PFSK-1 (cell line): ENCODE results near the gene RPL18A.

Source experiments
- FOXP2 ChIP-seq: optimal IDR thresholded peaks from 2 replicates; pipeline ENCODE3; 2011; ENCODE audit warnings: borderline replicate concordance, control low read depth, inconsistent platforms; ENCODE audit not compliant: insufficient read depth; ENCODE audit errors: extremely low read length, extremely low read depth
- POLR2AphosphoS5 ChIP-seq: IDR thresholded peaks from 2 replicates; pipeline ENCODE4 v1.6.1; 2012; ENCODE audit warnings: low read depth, mild to moderate bottlenecking, control low read depth, low read length, moderate library complexity
- REST ChIP-seq, 2 experiments: IDR thresholded peaks; 2 replicates each; pipeline versions ENCODE4 v1.6.1 to v1.8.0; 2011 to 2012; ENCODE audit warnings: low read depth in 2 of 2, low read length in 2 of 2, control low read depth in 1 of 2, inconsistent platforms in 1 of 2, mild to moderate bottlenecking in 1 of 2, moderate library complexity in 1 of 2; ENCODE audit not compliant: insufficient read depth in 1 of 2
- SIN3A ChIP-seq: IDR thresholded peaks from 2 replicates; pipeline ENCODE4 v1.6.1; 2012; ENCODE audit warnings: mild to moderate bottlenecking, low read length, moderate library complexity, borderline replicate concordance; ENCODE audit not compliant: insufficient read depth
- TAF1 ChIP-seq: IDR thresholded peaks from 2 replicates; pipeline ENCODE4 v1.6.1; 2012; ENCODE audit warnings: low read length, control low read depth, borderline replicate concordance; ENCODE audit not compliant: insufficient read depth

RPL18A gene

GRCh38 chr19:17817668-17818363 is 41.9 kb upstream of the RPL18A start:
- TF ChIP-seq TAF1 (no peak), REST (IDR thresholded peaks at IDR 0.05; ENCODE audit: insufficient read depth in 1 of 2, low read depth in 2 of 2, low read length in 2 of 2) (no peak), POLR2AphosphoS5 (no peak), FOXP2 (no peak), SIN3A (no peak)

- TF ChIP-seq POLR2AphosphoS5 (no peak), SIN3A (no peak), FOXP2 (no peak), REST (IDR thresholded peaks at IDR 0.05; ENCODE audit: insufficient read depth in 1 of 2, low read depth in 2 of 2, low read length in 2 of 2) (no peak), TAF1 (no peak)
These were observed 38.5 kb upstream of the RPL18A start, which contains the start of gene INSL3 for GRCh38 chr19:17821190-17821589. INSL3 (minus strand) TSS chr19:17821519; CDS start chr19:17821506, 13 bp downstream.

DNA sequence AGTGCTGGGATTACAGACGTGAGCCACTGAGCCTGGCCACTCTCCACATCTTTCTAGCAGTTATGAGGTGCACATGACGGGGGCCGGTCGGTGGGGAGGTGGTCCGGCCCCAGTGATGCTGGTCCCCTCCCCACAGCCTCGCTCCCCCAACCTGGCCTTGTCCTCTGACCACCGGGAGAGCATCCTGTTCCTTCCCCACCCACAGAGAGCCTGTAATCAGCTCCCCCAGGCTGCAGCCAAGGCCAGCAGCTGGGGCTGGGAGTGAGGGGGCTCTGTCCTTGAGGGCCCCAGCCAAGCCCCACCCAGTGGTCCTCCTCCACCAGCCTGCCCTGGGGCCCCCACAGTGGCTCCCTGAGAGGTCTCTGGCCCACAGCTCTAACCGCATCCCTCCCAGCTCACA is 35.4 kb upstream of the RPL18A start:
- TF ChIP-seq POLR2AphosphoS5: no peak

- TF ChIP-seq REST (IDR thresholded peaks at IDR 0.05; ENCODE audit: insufficient read depth in 1 of 2, low read depth in 2 of 2, low read length in 2 of 2) (no peak), SIN3A (no peak), TAF1 (no peak), FOXP2 (no peak), POLR2AphosphoS5 (no peak)
These were observed 33.1 kb upstream of the RPL18A start for GRCh38 chr19:17826508-17827056.

DNA sequence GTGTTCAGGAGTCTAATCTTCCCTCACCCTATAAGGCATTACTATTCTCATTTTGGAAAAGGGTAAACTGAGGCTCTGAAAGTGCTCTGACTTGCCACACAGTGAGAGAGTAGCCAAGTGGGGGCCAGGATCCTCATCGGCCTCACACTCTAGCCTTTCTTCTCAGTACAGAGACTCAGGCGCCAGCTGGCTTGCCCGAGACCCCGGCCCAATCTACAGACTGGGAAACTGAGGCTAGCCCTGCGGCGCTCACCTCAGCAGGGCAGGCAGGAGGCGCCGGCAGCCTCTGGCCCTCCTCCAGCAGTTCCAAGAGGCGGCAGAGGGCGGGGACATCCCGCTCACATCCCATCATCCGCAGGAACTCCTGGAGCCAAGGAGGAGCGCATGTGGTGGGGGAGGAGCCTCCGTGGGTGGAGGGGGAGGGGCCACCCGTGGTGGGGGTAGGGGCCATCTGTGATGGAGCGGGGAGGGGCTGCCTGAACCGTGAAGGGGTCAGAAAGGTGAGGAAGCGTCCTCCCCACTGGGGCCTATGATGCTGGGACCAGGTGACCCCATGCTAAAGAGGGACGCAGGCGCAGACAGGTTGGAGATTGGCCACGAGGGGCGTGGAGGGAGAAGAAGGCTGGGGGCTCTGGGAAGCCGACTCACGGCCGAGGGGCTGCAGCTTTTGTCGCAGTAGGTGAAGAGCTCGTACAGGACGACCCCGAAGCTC is 29.7 kb upstream of the RPL18A start:
- TF ChIP-seq FOXP2 (no peak), REST (IDR thresholded peaks at IDR 0.05; ENCODE audit: insufficient read depth in 1 of 2, low read depth in 2 of 2, low read length in 2 of 2) (no peak), POLR2AphosphoS5 (no peak), TAF1 (no peak), SIN3A (no peak)
